ENCODE measurements around the gene DNMT1.
"Not testable (repeated sequence)": the region's sequence is repeated elsewhere in the genome, so short reads cannot be mapped to it uniquely, and the experiment has no call there.

Gene DNMT1
- 176 to 234 (median 191) reads per million in 3 donors for total RNA-seq

- Histone ChIP-seq H3K9me3 (ENCODE audit: control insufficient read depth, low read length) (no peaks in the 10 kb centered on the region), H3K27me3 (replicated peaks; ENCODE audit: control insufficient read depth, insufficient read depth, low read length, poor library complexity, severe bottlenecking) (no peaks in the 10 kb centered on the region)
- DNase-seq = peak; percentile 88 to 95 (median 91)
These were observed at the start of gene DNMT1 for GRCh38 chr19:10194500-10195198. Gene DNMT1, minus strand, starts transcription at chr19:10194953. Its CDS starts 54 bp downstream, at chr19:10194899.

GRCh38 chr19:10243606-10244005 is 48.9 kb upstream of the DNMT1 start:
- Histone ChIP-seq H3K4me1 (ENCODE audit: control insufficient read depth, insufficient read depth, low read length, poor library complexity, severe bottlenecking) (no peaks in the 10 kb centered on the region), H3K9me3 (ENCODE audit: control insufficient read depth, low read length) (no peaks in the 10 kb centered on the region), H3K27ac (ENCODE audit: insufficient read depth, low read length, poor library complexity, severe bottlenecking) (no peak overlapping the region), H3K27me3 (replicated peaks; ENCODE audit: control insufficient read depth, insufficient read depth, low read length, poor library complexity, severe bottlenecking) (no peaks in the 10 kb centered on the region), H3K4me3 (ENCODE audit: insufficient read depth, low read depth, low read length, poor library complexity, severe bottlenecking) (no peak overlapping the region), H3K36me3 (ENCODE audit: control insufficient read depth, insufficient read depth, low read length) (no peaks in the 10 kb centered on the region)
- DNase-seq = no peak

More at GRCh38 chr19:10194500-10195198, at the start of gene DNMT1:
- Histone ChIP-seq H3K36me3 (ENCODE audit: control insufficient read depth, insufficient read depth, low read length) (peaks cover 6% of the 10 kb centered on the region), H3K4me3 (ENCODE audit: insufficient read depth, low read depth, low read length, poor library complexity, severe bottlenecking) (peak within 1 kb of the TSS; percentile 98), H3K4me1 (ENCODE audit: control insufficient read depth, insufficient read depth, low read length, poor library complexity, severe bottlenecking) (peaks cover 16% of the 10 kb centered on the region), H3K27ac (ENCODE audit: insufficient read depth, low read length, poor library complexity, severe bottlenecking) (peak within 1 kb of the TSS; percentile 84)

DNA sequence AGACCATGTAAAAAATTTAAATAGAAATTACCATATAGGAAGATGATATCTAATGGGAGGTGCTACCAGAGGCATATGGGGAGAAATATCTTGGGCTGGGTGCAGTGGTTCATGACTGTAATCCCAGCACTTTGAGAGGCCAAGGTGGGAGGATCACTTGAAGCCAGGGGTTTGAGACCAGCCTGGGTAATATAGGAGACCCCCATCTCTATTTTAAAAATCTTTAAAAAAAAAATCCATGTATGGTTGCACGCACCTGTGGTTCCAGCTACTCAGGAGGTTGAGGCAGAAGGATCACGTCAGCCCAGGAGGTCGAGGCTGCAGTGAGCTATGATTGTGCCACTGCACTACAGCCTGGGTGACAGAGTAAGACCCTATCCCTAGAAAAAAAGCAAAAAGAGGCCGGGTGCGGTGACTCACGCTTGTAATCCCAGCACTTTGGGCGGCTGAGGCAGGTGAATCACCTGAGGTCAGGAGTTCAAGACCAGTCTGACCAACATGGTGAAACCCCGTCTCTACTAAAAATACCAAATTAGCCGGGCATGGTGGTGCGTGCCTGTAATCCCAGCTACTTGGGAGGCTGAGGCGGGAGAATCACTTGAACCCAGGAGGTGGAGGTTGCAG is 47.2 kb upstream of the DNMT1 start:
- not testable (repeated sequence) for H3K27ac ChIP-seq (ENCODE audit: insufficient read depth, low read length, poor library complexity, severe bottlenecking); H3K4me1 ChIP-seq (ENCODE audit: control insufficient read depth, insufficient read depth, low read length, poor library complexity, severe bottlenecking); H3K36me3 ChIP-seq (ENCODE audit: control insufficient read depth, insufficient read depth, low read length); DNase-seq; H3K27me3 ChIP-seq (replicated peaks; ENCODE audit: control insufficient read depth, insufficient read depth, low read length, poor library complexity, severe bottlenecking); H3K9me3 ChIP-seq (ENCODE audit: control insufficient read depth, low read length); H3K4me3 ChIP-seq (ENCODE audit: insufficient read depth, low read depth, low read length, poor library complexity, severe bottlenecking)

DNA sequence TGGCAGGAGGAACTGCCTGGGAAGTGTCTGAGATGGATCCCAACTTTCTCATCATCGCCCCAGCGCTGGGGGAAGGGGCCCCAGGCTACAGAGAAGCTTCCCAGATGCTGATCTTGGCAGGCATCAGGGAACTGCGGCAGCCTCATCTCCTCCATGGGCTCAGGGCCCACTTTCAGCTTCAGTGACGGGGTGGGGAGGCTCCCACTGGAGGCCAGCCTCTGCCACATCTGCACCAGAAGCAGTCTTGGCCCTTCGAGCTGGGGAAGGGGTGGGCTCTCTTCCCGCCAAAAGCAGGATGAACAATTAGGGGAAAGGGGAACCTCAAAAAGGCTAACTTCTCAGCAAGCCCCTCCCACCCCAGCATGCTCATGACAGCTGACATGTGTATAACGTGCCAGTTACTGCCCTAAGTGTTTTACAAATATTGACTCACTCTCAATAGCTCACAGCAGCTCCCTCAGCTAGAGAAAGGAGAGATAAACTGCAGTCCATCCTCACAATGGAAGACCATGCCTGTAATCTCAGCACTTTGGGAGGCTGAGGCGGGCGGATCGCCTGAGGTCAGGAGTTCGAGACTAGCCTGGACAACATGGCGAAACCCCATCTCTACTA is 43.5 kb upstream of the DNMT1 start:
- Histone ChIP-seq H3K4me1 (ENCODE audit: control insufficient read depth, insufficient read depth, low read length, poor library complexity, severe bottlenecking) (peaks cover 14% of the 10 kb centered on the region), H3K9me3 (ENCODE audit: control insufficient read depth, low read length) (no peaks in the 10 kb centered on the region), H3K36me3 (ENCODE audit: control insufficient read depth, insufficient read depth, low read length) (no peaks in the 10 kb centered on the region), H3K27ac (ENCODE audit: insufficient read depth, low read length, poor library complexity, severe bottlenecking) (no peak overlapping the region), H3K4me3 (ENCODE audit: insufficient read depth, low read depth, low read length, poor library complexity, severe bottlenecking) (no peak overlapping the region), H3K27me3 (replicated peaks; ENCODE audit: control insufficient read depth, insufficient read depth, low read length, poor library complexity, severe bottlenecking) (no peaks in the 10 kb centered on the region)
- DNase-seq = no peak

- Histone ChIP-seq H3K9me3 (ENCODE audit: control insufficient read depth, low read length) (no peaks in the 10 kb centered on the region), H3K4me3 (ENCODE audit: insufficient read depth, low read depth, low read length, poor library complexity, severe bottlenecking) (no peak overlapping the region), H3K4me1 (ENCODE audit: control insufficient read depth, insufficient read depth, low read length, poor library complexity, severe bottlenecking) (peaks cover 14% of the 10 kb centered on the region), H3K27ac (ENCODE audit: insufficient read depth, low read length, poor library complexity, severe bottlenecking) (no peak overlapping the region), H3K36me3 (ENCODE audit: control insufficient read depth, insufficient read depth, low read length) (no peaks in the 10 kb centered on the region), H3K27me3 (replicated peaks; ENCODE audit: control insufficient read depth, insufficient read depth, low read length, poor library complexity, severe bottlenecking) (no peaks in the 10 kb centered on the region)
- DNase-seq = no peak
These were observed 42.9 kb upstream of the DNMT1 start for GRCh38 chr19:10237702-10238101.

- H3K27me3 ChIP-seq (replicated peaks; ENCODE audit: control insufficient read depth, insufficient read depth, low read length, poor library complexity, severe bottlenecking); DNase-seq; H3K9me3 ChIP-seq (ENCODE audit: control insufficient read depth, low read length); H3K36me3 ChIP-seq (ENCODE audit: control insufficient read depth, insufficient read depth, low read length); H3K4me3 ChIP-seq (ENCODE audit: insufficient read depth, low read depth, low read length, poor library complexity, severe bottlenecking): not testable (repeated sequence)
- peaks cover 21% of the 10 kb centered on the region for H3K4me1 ChIP-seq (ENCODE audit: control insufficient read depth, insufficient read depth, low read length, poor library complexity, severe bottlenecking)
- H3K27ac ChIP-seq (ENCODE audit: insufficient read depth, low read length, poor library complexity, severe bottlenecking) = peak overlapping the region; percentile 93
These were observed 40.7 kb upstream of the DNMT1 start for GRCh38 chr19:10235409-10235808.

DNA sequence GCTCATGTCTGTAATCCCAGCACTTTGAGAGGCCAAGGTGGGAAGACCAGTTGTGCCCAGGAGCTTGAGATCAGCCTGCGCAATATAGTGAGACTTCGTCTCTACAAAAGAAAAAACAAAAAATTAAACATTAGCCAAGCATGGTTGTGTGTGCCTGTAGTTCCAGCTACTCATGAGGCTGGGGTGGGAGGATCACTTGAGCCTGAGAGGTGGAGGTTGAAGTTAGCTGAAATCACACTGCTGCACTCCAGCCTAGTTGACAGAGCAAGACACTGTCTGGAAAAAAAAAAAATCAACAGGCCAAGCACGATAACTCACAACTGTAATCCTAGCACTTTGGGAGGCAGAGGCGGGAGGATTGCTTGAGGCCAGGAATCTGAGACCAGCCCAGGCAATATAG is 40.2 kb upstream of the DNMT1 start:
- DNase-seq = no peak
- Histone ChIP-seq H3K9me3 (ENCODE audit: control insufficient read depth, low read length) (no peaks in the 10 kb centered on the region), H3K27me3 (replicated peaks; ENCODE audit: control insufficient read depth, insufficient read depth, low read length, poor library complexity, severe bottlenecking) (no peaks in the 10 kb centered on the region), H3K4me3 (ENCODE audit: insufficient read depth, low read depth, low read length, poor library complexity, severe bottlenecking) (no peak overlapping the region), H3K27ac (ENCODE audit: insufficient read depth, low read length, poor library complexity, severe bottlenecking) (peak overlapping the region; percentile 93), H3K4me1 (ENCODE audit: control insufficient read depth, insufficient read depth, low read length, poor library complexity, severe bottlenecking) (peaks cover 24% of the 10 kb centered on the region), H3K36me3 (ENCODE audit: control insufficient read depth, insufficient read depth, low read length) (no peaks in the 10 kb centered on the region)

DNA sequence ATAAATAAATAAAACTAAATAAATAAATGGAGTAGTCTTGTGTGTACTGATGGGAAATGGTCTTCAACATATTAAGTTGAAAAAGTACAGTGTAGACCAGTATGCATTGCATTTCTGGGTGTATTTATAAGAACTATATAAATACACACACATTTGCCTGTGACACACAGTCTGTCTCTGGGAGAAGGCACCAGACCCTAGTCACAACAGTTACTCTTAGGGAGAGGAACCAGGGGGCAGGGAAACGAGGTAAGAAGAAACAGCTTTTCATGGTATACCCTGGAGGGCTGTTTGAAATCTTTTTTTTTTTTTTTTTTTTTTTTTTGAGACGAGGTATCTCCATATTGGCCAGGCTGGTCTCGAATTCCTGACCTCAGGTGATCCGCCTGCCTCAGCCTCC is 39.2 kb upstream of the DNMT1 start:
- Histone ChIP-seq H3K4me1 (ENCODE audit: control insufficient read depth, insufficient read depth, low read length, poor library complexity, severe bottlenecking) (peaks cover 31% of the 10 kb centered on the region), H3K36me3 (ENCODE audit: control insufficient read depth, insufficient read depth, low read length) (no peaks in the 10 kb centered on the region), H3K4me3 (ENCODE audit: insufficient read depth, low read depth, low read length, poor library complexity, severe bottlenecking) (no peak overlapping the region), H3K27ac (ENCODE audit: insufficient read depth, low read length, poor library complexity, severe bottlenecking) (no peak overlapping the region), H3K27me3 (replicated peaks; ENCODE audit: control insufficient read depth, insufficient read depth, low read length, poor library complexity, severe bottlenecking) (no peaks in the 10 kb centered on the region), H3K9me3 (ENCODE audit: control insufficient read depth, low read length) (no peaks in the 10 kb centered on the region)
- DNase-seq = no peak

- Histone ChIP-seq H3K27ac (ENCODE audit: insufficient read depth, low read length, poor library complexity, severe bottlenecking) (peak overlapping the region; percentile 95), H3K4me3 (ENCODE audit: insufficient read depth, low read depth, low read length, poor library complexity, severe bottlenecking) (peak overlapping the region; percentile 94), H3K4me1 (ENCODE audit: control insufficient read depth, insufficient read depth, low read length, poor library complexity, severe bottlenecking) (peaks cover 31% of the 10 kb centered on the region), H3K27me3 (replicated peaks; ENCODE audit: control insufficient read depth, insufficient read depth, low read length, poor library complexity, severe bottlenecking) (no peaks in the 10 kb centered on the region), H3K9me3 (ENCODE audit: control insufficient read depth, low read length) (no peaks in the 10 kb centered on the region), H3K36me3 (ENCODE audit: control insufficient read depth, insufficient read depth, low read length) (no peaks in the 10 kb centered on the region)
- DNase-seq = no peak
These were observed 37.0 kb upstream of the DNMT1 start for GRCh38 chr19:10231612-10232228.
